GM18508 (cell line): ENCODE measurements around the gene GATD1.

Source experiments
- ATAC-seq: cut with Tn5 transposase; IDR thresholded peaks from one replicate; pipeline ENCODE4 v1.9.1; 2021; ENCODE audit warnings: moderate number of reproducible peaks; ENCODE audit not compliant: insufficient read depth, unreplicated experiment

Gene GATD1

DNA sequence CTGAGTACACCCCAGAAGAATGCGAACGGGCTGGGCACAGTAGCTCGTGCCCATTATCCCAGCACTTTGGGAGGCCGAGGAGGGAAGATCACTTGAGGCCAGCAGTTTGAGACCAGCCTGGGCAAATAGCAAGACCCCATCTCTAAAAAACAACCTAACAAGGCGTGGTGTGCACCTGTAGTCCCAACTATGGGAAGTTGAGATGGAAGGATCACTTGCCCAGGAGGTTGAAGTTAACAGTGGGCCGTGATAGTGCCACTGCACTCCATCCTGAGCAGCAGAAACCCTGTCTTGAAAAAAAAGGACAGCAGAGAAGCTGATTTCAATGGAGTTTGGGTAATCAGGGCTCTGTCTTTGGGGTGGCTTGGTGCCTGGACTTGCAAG lies 35.8 kb upstream of the GATD1 start:
- ATAC-seq: no peak

GRCh38 chr11:812390-812789 lies 35.1 kb upstream of the GATD1 start:
- ATAC-seq: no peak

GRCh38 chr11:811446-812245 lies 34.4 kb upstream of the GATD1 start:
- no peak for ATAC-seq

GRCh38 chr11:810040-810567 lies 32.8 kb upstream of the GATD1 start:
- no peak for ATAC-seq

DNA sequence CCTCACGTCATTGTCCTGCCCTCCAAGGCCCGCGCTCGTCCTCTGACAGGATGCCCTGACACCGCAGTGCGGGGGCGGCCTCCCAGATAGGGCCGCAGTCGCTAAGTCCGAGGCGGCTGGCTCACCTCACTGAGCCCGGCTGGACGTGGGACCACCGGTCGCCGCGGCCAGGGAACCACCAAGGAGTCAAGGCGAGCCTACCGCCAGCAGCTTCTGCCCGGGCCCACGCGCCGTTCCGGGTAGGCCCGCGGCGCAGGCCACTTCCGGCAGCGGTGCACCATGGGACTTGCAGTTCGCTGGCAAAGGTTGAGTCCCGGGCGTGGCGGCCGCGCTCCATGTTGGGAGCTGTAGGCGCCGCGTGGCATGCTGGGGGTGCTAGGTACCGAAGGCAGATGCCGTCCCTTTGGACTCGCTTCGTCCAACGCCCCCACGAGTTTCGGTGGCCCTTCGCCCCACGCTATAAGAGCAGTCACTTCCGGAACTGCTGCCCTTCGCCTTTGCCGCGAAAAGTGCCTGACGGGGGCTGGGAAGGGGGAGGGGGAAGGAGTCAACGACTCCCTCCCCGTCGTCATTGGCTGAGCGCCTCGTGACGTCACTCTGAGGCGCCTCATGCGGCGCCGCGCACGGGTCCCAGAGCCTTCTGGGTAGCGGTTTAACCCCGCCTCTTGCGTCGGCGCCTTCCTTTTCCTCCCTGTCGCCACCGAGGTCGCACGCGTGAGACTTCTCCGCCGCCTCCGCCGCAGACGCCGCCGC lies 32.2 kb upstream of the GATD1 start, which contains the start of gene RPLP2:
Gene RPLP2, plus strand, starts transcription at position 681 of the 753 bp plus-strand sequence. CDS start 268 bp downstream, outside the sequence.
- no peak for ATAC-seq

DNA sequence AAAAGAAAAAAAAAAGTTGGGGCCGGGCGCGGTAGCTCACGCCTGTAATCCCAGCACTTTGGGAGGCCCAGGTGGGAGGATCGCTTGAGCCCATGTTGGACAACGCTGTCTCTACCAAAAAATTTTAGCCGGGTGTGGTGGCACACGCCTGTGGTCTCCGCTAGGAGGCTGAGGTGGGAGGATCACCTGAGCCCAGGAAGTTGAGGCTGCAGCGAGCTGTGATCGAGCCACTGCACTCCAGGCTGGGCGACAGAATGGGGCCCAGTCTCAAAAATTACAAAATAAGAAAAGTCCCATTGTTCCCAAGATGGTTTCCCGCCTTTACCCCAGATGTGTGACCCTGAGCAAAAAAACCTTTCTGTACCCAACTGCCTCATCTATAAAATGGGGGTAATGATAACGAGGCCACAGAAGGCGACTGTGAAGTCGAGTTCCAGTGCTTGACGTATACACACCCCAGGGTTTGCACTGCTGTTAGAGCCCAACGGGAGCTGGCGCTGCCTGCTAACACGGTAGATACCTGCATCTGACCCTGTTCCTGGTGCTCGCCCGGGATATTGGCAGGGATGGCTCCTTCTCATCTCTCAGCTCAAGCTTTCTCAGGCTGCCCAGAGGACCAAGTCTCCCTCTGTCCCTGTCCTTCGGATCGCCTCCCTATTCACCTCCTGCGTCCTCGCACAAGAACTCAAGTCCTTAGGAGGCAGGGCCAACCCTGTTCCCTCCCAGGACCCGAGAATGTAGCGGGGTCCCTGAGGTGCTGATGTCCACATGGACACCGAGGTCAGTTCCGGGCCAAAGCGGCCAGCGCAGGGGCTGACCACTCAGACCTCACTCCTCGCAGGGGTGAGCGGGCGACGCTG lies 31.4 kb upstream of the GATD1 start:
- ATAC-seq: no peak

GRCh38 chr11:804599-804964 lies 27.3 kb upstream of the GATD1 start:
- ATAC-seq: no peak

- no peak for ATAC-seq
These were observed 26.7 kb upstream of the GATD1 start for GRCh38 chr11:803770-804598.

GRCh38 chr11:803467-803742 lies 26.1 kb upstream of the GATD1 start:
- ATAC-seq: no peak

GRCh38 chr11:802693-803466 lies 25.6 kb upstream of the GATD1 start:
- no peak for ATAC-seq

- no peak for ATAC-seq
These were observed 24.8 kb upstream of the GATD1 start for GRCh38 chr11:802018-802617.

DNA sequence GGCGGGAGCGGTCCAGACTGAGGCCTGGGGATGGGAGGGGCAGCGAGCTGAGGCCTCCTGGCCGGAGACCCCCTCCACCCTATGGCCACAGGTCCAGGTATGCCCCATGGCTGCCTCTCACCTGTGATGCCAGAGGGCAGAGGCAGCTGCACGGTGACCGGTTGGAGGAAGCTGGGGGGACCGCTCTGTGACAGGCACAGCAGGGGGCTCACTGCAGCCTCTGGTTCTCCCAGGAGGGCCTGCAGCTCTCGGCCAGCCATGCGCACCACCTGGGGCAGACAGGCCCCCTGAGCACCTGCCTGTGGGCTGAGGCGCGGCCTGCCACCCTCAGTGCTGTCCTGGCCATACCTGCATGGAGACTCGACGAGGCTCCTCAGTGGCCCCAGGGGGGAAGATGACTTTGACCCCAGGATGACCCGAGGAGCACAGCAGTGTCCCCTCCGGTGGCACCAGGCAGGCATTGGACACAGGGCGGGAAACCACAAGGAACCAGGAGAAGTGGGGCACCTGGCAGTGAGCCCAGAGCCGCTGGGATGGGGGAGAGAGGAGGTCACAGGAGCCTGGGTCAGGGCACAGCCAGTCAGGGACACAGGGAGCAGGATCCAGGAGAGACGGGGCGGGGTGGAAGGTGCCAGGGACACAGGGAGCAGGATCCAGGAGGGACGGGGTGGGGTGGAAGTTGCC lies 24.0 kb upstream of the GATD1 start:
- no peak for ATAC-seq

- no peak for ATAC-seq
These were observed 23.2 kb upstream of the GATD1 start for GRCh38 chr11:800473-800872.

DNA sequence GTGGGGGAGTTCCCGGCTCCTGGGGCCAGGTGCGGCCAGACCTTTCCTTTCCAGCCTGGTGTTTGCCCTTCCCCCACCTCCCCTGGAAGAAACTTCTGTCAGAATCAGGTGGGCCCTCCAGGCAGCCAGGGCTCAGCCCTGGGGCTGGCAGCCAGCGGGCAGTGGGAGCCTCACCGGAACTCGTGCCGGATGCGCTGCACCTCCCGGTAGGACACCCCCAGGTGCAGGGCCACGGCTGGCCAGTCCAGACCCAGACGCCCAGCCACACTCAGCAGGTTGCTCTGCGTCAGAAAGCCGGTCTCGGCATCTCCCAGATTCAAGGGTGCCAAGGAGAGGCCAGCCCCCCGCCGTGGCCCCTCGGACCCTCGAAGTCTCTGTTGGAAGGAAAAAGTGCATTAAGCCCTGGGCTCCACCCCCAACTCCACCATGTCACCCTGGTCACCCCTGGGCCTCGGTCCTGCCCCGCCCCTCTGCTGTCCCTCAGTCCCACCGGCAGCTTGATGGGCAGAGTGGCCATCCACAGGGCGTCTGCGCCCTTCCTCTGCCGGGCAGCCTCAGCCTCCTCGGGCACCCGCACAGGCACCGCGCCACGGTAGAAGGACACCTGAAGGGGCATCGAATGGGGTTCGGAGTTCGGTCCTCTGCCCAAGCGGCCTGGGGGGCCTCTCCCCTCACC lies 22.5 kb upstream of the GATD1 start:
- ATAC-seq: no peak

- ATAC-seq: no peak
These were observed 20.9 kb upstream of the GATD1 start, which contains the start of gene SLC25A22 for GRCh38 chr11:798093-798713. Gene SLC25A22, minus strand, starts transcription at chr11:798281. Its CDS starts 3,275 bp downstream, at chr11:795006.

DNA sequence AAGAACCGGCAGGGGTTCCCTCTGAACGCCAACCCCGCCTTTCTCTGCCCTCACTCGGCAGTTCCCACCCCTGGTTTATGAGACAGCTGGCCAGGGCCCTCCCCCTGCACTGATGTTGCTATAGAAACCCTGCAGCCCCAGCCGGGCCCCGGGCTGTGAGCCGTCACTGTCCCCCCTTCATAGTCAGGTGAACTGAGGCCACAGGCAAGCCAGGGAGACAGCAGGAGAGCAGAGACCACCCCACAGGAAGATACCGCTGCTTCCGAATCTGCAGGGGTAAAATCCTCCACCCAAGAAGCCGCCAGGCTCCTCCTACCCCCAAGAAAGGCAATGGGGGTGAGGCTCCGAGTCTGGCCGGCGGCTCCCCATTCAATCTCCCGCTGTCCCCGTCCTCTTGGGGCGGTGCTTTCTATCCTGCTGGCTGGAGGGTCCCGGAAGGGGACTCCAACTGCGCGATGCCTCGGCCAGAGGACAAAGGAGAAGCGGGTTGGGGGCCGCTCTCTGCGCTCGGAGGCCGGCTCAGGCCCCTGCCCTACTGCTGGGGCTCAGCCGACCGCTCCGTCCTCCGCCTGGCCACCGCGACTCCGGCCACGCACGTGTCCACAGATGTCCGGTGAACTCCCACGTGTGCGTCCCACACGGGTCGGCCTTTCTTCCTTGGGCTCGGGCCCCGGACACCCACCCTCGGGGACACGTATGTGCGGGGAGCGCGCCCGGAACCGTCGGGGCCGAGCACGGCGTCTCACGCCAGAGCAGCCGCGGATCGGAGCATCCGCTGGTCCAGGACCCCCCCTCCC lies 20.2 kb upstream of the GATD1 start:
- ATAC-seq: no peak
